GM19240 (cell line): ENCODE results near the gene SH3PXD2A.
"Not testable (repeated sequence)": the region's sequence is repeated elsewhere in the genome, so short reads cannot be mapped to it uniquely, and the experiment has no call there.

ENCODE experiments used
- DNase-seq: peaks from one replicate; pipeline ENCODE4 v3.0.0; 2011; ENCODE audit warnings: low spot score; ENCODE audit not compliant: insufficient read length

The SH3PXD2A gene

DNA sequence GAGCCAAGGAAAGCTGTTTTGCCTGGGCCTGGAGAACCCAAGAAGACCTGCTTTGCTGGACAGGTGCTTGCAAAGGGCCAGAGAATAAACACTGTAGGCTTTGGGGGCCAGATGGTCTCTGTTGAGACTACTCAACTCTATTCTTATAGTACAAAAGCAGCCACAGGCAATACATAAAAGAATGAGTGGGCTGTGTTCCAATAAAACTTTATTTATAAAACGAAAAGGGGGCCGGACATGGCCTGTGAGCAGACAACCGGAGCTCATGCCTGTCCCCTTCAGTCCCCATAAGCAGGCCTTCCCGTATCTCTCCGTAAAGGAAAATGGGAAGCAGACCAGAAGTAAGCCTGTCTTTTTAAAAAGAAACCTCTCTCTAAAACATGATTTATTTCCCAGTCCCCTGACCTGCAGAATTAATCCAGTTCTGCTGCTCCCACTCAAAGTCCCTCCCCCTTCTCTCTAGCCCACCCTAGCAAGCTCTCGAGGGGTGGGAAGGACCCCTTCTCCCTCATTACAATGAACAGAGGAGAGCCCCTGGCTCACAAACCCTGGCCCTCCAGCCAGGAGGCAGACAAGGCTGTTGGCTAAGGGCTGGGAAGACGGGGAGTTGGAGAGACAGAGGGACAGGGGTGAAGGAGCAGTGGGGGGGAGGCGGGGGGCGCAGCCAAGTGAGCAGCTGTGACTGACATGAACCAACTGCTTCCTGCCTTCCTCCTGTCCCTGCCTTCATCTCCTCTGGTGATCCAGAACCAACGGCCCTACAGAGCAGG, 184.1 kb downstream of the SH3PXD2A start:
- DNase-seq = no peak

DNA sequence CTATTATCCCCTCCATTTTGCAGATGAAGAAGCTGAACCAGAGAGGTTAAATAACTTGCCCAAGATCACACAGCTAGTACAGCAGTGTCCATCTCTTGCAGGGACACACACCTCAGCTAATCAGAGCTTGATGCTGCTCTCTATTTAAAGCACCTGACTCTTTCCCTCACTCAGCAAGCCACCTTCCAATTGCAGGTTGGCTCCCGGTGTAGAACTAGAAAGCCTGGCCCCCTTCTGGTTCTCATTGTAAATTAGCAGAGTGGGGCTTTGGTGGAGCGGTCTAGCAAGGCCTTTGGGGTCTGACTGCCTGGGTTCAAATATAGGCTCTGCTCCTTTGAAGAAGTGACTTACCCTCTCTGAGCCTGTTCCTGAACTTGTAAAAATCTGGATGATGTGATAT, 185.4 kb downstream of the SH3PXD2A start:
- DNase-seq = no peak

DNA sequence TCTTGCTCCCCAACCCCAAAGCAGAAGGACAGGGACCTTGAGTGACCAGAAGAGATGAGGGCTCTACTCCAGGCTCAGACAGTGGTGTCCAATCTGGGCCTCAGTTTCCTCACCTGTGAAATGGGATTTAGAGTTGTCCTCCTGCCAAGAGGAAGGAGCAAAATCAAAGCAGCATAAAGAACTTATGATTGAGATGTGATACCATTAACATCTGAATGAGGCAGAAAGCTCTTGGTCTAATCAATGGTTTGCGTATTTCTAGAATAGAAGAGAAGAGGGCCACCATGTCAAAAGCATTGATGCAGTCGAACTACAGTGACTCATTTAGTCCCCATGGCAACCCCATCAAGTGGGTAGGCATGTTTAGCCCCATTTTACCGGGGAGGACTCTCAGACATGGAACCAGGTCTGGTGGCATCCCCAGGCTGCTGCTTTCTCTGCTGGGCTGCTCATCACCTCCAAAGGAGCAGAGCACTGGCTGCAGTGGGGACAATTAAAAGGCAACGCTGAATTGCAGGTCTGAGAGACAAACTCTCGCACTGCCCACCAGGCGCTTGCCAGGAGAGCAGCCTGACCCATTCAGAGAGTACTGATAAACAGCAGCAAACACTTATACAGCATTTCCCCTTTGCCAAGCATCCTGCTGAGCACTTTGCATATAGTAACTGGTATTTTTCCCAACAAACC, 186.0 kb downstream of the SH3PXD2A start:
- no peak for DNase-seq

DNA sequence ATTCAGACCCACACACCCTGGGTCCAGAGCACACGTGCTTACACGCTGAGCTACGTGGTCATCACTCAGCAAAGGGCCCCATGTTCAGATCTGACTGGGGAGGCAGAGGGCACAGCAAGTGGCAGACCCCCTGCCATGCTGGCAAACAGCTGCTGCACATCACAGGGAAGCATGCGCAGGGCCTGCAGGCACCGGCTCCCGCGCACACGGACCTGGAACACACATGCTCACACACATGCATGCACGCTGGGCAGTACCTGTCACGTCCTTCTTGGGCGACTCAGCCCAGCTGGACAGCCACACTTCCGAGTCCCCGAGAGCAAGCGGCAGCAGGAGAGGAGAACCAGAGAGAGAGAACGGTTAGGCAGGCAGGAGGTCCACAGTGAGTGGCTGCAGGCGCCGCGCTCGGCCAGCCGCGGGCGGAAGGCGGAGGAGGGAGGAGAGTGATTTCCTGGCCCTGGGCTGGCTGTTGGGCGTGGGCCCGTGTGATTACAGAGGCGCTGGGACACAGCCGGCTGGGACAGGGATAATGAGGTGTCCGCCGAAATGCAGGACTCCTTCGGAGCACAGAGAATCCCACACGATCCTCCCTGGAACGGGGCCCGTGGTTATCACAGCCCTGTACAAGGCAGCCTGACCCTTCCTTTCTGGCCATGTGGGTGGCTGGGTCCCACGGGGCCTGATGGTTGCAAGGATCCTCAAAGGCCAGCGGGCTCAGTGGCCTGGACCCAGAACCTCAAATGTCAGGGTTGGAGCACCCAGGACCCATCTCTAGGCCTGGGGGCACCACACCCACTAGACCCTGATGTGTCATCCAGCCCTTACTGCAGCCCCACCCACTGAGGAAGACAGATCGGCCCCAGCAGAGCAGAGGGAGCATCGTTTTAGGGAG, 186.8 kb downstream of the SH3PXD2A start:
- DNase-seq = no peak

DNA sequence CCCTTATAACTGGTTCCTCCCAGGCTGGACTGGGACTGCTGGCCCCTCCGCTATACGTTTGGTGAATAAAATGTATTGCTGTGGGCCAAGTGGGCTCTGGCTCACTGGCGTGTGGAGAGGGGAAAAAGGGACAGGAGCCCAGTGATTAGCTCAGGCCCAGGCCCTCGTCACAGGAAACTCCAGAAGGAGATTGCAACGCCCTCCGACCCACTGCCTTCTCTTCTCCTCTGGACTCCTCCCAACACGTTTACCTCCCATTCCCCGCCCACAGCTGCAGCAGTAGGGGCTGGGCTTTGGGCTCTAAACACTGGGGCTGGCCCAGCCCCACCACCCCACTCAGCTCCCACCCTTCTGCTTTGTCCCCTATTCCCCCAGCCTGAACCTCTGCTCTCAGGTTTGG, 188.0 kb downstream of the SH3PXD2A start:
- no peak for DNase-seq

DNA sequence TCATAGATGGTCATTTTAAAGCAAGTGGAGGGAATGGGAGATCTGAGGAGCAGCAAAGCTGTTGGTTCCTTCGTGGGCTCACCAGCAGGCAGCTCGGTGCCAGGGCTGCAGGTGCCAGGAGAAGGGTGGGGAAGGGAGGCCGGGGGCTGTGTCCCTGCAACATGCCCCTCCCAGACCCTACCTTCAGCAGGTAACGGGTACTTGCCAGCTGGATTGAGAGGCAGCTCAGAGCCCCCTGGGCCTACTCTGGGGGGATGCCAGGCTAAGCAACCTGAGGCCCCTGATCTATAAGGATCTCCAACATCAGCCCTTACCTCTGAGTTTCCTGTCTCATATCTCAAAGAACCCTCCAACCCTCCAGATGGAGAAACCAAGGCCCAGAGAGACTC, 188.6 kb downstream of the SH3PXD2A start:
- DNase-seq = no peak

DNA sequence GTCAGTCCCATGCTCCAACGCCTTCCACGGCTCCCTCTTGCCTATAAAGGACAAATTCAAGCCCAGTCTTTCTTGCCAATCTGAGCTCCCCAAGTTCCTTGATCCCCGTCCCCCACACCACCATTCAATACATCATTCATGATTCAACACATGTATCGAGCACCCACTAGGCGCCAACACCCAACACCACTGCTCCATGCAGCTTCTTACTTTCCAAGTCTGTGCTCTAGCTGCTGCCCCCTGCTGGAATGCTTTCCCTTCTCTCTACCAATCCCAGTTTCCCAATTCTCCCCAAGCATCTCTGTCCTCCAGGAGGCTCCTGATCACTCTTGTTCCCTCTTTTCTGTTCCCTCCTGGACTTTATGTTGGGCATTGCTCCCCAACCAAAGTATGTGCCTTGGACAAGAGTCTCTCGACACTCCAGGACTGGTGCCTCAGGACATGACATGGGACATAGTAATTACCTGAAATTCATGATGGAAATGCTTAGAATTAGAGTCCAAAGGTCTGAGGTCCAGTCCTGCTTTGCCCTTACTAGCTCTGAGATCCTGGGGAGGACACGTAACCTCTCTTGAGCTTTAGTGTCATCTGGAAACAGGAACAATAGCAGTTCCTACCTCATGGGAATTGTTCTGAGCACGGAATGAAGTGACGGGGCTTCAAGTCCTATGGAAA, 189.2 kb downstream of the SH3PXD2A start:
- no peak for DNase-seq

DNA sequence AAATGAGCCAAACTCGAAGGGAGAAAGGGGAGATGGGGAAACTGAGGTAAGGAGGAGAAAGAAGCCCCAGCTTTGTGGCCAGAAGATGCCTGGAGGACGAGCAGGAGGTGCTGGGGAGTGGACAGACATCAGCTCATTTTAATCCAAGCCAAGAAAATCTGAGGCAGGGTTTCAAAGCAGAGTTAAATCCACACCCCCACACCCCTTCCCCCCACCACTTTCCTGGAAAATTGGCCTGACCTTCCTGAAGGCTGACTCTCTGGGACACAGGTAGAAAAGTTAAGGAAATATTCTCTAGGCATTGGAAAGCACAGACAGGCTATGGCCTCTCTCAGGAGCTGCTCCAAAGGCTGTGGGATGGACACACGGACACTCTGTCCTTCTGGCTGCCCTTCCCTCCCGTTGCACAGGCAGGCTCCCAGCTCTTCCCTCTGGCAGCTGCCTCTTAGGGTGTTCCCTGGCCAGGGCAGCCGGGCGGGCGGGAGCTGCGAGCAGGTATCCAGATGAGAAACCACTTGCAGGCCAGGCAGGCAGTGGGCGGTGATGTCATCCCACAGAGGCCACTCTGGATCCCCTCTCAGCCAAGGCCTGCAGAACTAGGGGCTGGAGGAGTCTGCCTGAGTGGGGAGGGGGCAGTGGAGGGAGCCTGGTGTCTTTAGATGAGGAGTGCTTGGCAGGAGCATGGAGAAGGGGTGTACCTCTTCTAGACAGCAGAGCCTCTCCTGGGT, 190.1 kb downstream of the SH3PXD2A start:
- no peak for DNase-seq

DNA sequence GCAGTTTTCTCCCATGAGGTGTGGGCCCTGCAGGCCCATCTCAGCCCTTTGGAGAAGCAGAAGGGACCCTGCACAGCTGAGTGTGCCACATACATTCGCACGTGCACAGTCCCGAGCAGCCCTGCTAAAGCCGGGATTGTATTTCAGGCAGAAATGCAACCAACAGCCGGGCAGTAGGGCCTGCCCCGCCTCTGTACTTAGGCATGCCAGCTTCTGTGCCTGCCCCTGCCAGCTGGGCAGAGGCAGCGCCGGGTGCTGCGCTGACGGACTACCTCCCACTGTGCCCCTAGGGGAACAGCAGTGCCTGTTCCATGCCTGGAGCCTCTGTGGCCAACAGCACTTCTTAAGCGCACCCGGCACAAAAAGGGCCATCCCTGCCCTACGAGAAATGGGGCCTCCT, 191.6 kb downstream of the SH3PXD2A start:
- DNase-seq = no peak

DNA sequence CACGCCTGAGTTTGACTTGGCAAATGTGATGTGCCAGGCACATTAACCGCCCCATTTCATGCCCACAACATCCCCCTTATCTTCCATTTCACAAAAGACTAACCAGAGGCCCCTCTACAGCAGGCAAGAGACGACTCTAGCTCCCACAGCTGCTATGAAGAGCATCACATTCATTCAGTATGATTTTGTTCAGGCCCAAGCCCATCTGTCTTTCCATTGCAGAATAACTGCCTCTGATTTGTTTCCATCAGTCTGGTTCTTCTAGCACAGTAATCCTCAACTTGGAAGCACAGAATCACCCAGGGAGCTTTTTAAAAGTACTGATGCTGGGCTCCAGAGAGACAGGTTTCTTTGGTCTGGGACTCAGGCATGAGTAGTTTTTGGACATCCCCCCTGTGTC, 192.1 kb downstream of the SH3PXD2A start:
- DNase-seq = no peak

DNA sequence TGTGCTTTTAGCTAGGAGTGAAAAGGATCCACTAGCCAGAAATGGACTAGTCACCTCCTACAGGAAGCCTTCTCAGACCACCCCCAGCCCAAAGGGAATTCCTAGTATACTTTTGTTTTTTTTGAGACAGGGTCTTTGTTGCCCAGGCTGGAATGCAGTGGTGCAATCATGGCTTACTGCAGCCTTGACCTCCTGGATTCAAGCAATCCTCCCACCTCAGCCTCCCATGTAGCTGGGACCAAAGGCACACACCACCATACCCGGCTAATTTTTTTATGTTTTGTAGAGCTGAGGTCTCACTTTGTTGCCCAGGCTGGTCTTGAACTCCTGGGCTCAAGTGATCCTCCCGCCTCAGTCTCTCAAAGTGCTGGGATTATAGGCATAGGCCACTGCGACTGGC, 192.7 kb downstream of the SH3PXD2A start:
- not testable (repeated sequence) for DNase-seq

DNA sequence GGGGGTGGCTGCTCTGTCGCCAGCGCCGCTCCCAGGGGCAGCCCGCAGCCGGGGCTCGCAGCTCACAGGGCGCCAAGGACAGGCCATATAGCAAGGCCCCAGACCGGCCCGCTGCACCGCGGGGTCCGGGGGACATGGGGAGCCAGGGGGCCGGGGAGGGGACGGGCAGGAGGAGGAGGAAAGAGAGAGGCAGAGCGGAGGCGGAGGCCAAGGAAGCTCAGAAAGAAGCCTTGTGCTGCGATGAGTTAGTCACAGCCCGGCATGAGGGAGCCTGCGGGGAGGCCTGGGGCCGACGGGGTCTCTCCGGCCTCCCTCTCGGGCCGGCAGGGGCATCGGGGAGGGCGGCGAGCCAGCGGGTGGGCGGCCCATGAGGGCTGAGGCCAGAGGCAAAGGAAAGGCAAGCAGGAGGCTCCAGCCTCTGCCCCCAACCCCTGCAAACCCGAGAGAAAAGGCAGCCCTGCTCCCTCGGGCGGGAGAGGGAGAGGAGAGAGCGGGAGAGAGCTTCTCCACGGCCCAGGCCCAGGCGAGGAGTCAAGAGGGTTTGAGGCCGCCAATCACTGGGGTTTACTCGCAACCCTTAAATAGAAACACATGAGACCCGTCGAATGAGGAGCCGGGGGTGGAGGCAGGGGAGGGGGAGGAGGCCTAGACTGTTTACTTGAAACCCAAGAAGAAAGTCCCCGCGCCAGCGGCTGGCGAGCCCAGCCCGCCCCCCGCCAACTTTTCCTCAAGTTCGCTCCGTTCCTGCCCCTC, 194.0 kb downstream of the SH3PXD2A start:
- DNase-seq = no peak

DNA sequence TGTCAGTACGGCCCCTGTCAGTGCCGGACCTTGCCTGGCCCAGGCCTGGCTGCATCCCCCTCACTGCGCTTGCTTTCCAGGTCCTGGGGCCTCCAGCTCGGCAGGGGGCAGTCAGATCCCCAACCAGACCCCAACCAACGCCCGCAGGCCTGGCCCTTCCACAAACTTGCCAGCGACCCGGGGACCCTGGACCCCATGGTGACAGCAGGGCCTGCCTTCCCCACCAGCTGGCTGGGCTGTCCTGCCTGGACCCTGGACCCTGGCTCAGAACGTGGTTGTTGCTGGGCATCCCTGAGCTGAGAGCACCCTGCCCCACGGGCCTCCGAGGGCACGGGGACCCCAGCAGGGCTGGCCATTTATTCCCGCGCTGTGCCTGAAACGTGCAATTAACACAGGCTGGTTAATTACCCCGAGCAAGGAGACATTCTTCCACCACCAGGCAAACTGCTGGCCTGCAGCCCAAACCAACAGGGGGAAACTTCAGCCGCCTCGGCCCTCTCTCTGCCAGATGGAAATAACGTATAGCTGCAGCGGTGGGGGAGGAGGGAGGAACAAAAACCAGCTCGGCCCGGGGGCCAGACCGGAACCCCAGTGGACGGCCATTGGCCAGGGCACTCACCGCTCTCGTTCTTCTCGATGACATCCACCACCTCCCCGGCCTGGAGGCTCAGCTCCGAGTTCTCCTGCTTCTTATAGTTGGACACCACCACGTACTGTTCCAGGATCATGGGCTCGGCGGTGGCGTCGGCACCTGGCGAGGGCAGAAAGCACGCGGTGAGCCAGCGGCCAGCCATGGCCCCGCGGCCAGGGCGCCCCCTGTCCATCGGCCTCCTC, 194.8 kb downstream of the SH3PXD2A start:
- no peak for DNase-seq

DNA sequence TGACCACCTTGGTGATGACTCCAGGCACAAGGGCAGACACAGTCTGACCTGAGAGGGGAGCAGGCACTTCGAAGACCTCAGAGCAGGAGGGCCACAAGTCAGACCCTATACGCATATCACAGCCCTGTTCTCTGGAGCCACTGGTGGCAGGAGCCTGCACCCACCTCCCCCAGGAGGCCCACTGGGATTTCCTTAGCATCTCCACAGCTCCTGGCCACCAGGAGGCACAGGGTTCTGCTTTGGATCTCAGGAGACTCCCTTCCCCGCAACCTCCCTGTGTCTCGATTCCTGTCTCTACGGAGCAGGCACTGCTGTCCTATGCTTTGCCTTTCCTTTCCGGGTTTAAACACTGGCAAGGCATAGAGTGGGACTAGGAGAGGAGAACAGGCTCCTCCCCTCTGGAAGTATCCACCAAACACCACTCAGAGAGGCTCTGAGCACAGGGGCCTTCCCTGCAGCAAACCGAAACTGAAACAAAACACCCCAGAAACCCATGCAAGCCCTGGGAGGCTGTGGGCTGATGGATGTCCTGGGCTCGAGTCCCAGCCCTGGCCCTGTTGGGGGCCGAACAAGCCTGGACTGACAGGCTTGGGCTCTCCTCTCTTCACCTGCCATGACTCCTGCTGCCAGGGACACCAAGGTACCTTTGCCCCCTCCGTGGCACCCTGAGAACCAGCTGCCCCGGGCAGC, 195.6 kb downstream of the SH3PXD2A start:
- peak; percentile 93 for DNase-seq

DNA sequence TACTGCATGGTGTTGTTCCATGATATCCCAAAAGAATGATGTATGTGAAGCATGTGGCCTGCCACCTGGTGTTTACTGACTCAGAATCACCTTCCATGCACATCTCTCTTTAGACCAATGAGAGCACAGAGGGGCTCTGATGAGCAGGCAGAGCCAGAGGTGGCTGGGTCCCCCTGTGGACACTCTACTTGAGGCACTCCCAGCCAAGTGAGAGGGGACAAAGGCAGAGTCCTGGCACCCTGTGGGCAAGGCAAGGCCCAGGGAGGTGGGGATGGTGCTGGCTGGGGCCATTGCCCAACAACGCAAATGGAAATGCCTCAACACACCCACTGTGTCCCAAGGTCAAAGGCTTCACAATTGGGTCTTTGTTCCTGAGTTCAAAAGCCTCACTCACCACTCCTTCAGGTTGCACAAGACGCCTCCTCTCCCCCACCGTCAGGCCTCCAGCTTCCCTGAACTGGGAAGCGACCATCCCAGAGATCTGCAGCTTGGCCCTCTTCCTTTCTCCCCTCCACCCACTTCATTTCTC, 197.3 kb downstream of the SH3PXD2A start:
- DNase-seq = no peak

DNA sequence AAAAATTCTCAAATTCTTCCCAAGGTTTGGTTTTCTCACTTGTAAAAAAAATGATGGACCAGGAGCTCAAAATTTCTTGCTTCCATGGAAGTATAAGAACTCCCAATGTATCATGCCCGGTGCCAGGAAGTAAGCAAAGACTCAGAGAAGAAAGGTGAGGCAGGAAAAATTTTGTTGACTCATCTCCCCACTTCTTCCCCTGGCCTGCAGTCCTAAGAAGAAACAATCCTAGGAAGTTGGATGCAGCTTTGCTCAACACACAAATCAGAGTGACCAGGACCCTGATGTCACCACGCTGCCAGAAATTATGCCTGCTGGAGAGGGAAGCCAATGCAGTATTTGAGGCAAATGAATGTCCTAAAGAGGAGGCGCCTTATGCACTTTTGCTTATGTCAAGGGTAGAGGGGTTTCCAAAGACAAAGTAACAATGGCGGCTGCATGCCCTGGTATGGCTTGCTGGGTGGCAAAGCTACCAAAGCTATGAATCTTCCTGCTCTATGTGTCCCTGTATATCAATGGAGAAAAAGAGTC, 198.2 kb downstream of the SH3PXD2A start:
- no peak for DNase-seq

DNA sequence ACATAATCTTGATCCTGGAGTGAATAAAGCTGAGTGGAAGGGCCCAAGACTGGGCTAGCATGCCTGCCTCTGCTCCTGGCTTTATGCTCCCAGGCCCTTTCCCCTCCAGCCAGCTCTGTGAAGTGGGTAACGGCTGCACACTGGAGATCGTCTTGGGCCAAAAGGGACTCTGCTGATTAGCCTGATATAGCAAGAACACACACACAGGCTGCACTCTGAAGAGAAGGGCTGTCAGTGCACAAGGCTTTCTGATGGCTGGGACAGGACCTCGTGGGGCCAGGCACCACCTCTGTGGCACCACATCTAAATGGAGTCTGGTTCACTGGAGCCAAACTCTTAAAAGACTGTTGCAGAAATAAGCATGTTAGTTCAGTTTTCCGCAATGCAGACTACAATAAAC, 200.5 kb downstream of the SH3PXD2A start:
- DNase-seq = no peak

DNA sequence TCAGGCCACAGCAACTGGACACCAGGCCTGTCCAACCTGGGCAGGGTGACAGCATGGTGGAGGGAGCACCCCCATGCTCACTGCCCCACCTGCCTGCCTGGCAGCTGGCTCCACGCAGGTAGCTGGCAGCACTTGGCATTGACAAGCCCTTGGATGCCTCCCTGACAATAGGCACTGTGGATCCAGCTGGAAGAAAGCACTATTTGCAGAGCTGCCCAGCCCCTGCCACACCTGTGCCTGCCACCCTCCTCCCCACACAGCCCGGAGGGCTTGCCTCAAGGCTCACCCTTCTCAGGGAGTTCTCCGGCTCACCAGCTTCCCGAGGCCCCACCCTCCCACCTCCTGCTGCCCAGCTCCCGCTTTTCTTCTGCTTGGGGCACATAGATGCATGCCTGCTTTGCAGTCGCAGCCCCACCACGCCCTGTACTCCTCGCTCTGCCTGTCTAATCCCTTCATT, 201.8 kb downstream of the SH3PXD2A start:
- no peak for DNase-seq
